Adrenal gland (tissue), 12 donors: ENCODE data around the gene PODXL. TPM values are rescaled to one million over a fixed set of nuclear protein-coding genes. Genes with fewer than 3 reads are reported as not detected.
A peak's percentile ranks its signal among the peaks of the same experiment; 100 is the strongest.

Source experiments
- DNase-seq, 7 donors: peaks; one replicate each; pipeline ENCODE4 v3.0.0-alpha.2; 2019 to 2020
- H3K27ac ChIP-seq, 5 donors: fragments of 200-600 bp; sonication (generic) in 4 of 5; 1 replicate in 3 of 5; 2 replicates in 2 of 5; pipeline versions ENCODE4 v1.5.1 to v1.8.0; 2016 to 2020; ENCODE audit warnings: mild to moderate bottlenecking in 1 of 5
- H3K27me3 ChIP-seq: fragments of 200-600 bp; 2 replicates; pipeline ENCODE4 v1.8.0; 2021
- H3K36me3 ChIP-seq, 2 donors: fragments of 200-600 bp; replicated peaks in 1 of 2; 1 replicate in 1 of 2; 2 replicates in 1 of 2; pipeline versions ENCODE4 v1.5.1 to v1.8.0; 2018 to 2022
- H3K4me1 ChIP-seq, 2 donors: fragments of 200-600 bp; replicated peaks in 1 of 2; 1 replicate in 1 of 2; 2 replicates in 1 of 2; pipeline versions ENCODE4 v1.5.1 to v1.8.0; 2018 to 2021
- H3K4me3 ChIP-seq, 4 donors: fragments of 200-600 bp; sonication (generic) in 3 of 4; one replicate each; pipeline ENCODE4 v1.5.1; 2016 to 2018
- H3K9me3 ChIP-seq, 3 donors: fragments of 200-600 bp; sonication (generic) in 1 of 3; replicated peaks in 1 of 3; 1 replicate in 2 of 3; 2 replicates in 1 of 3; pipeline versions ENCODE4 v1.5.1 to v1.8.0; 2016 to 2021
- CTCF ChIP-seq, 6 experiments: fragments of 450-650 bp in 4 of 6; fragments of 200-600 bp in 2 of 6; sonication (generic) in 1 of 6; IDR thresholded peaks; 1 replicate in 5 of 6; 2 replicates in 1 of 6; pipeline versions ENCODE4 v1.5.1 to v1.8.0; 2016 to 2021; ENCODE audit warnings: antibody characterized with exemption in 6 of 6, mild to moderate bottlenecking in 2 of 6, moderate library complexity in 1 of 6
- POLR2A ChIP-seq, 2 donors: fragments of 450-650 bp; IDR thresholded peaks; one replicate each; pipeline ENCODE4 v1.6.1; 2017; ENCODE audit warnings: antibody characterized with exemption in 2 of 2, mild to moderate bottlenecking in 2 of 2, moderate library complexity in 1 of 2
- WGBS, 4 donors: extraction: QIAGEN DNeasy Blood & Tissue Kit in 2 of 4; methylation state at CpG; one replicate each; pipeline versions ENCODE4 v1.1.5 to v1.1.7; 2013 to 2017; 5-methylcytosine and 5-hydroxymethylcytosine counted together
- intact Hi-C, 2 donors: fragments of 100-400 bp; cut with DNase I; formaldehyde crosslinking; loops; one replicate each; pipeline versions ENCODE4 v1.14.1 to v1.15.0; 2022 to 2023
- polyA plus RNA-seq, 3 donors: library from polyadenylated mRNA; stranded (reverse); fragments of 200-250 nt in 2 of 3; fragments of 350-450 nt in 1 of 3; fragmentation: Illumina TruSeq in 1 of 3; extraction: RNeasy Lipid Tissue Mini Kit (QIAGEN cat#74804) in 1 of 3; gene quantifications; one replicate each; pipeline ENCODE4 v1.2.3, GENCODE V29; 2013 to 2014
- total RNA-seq, 9 donors: library from RNA; depleted of rRNA in 4 of 9; stranded (reverse); fragments of >200 nt in 4 of 9; fragments of 120-200 nt in 1 of 9; fragmentation: NEBNext Ultra II Directional in 1 of 9; extraction: Animal tissue kit (Norgen Biotek cat#: 25700) in 1 of 9; gene quantifications; one replicate each; pipeline versions ENCODE4 v1.1.0 to v1.2.4, GENCODE V29; 2013 to 2023
- donor health status: healthy with polysubstance abuse.
- donor health status: Bipolar disorder and iron deficiency.
- donor health status: DM: yes; HTN: yes; CAD: no.
- donor health status: DM: no; HTN: no; CAD: no.
- donor health status: DM: no; HTN: no; CAD: no.
- donor health status: DM: yes; HTN: yes; CAD: no.

PODXL gene
- total and polyA plus RNA-seq, 12 donors, result 7.0 to 99.6 (median 35.6) TPM

- DNase-seq, result no peak
- intact Hi-C loops, result no loop called here
- Histone ChIP-seq H3K4me1 (no peaks in the 10 kb centered on the region), H3K4me3 (no peak overlapping the region), H3K27me3 (no peaks in the 10 kb centered on the region), H3K9me3 (no peaks in the 10 kb centered on the region), H3K27ac (peak overlapping the region in 3 of 5 donors; percentile 13 to 76 (median 38)), H3K36me3 (no peaks in the 10 kb centered on the region)
- no peak for TF ChIP-seq CTCF (IDR thresholded peaks at IDR 0.05)
- no peak for TF ChIP-seq POLR2A (IDR thresholded peaks at IDR 0.05)
- 56 to 70% (median 66%) methylated on average over 8 to 9 of the region's 9 CpGs; no CpG with 5 or more reads in 1 of the 4 donors for WGBS, 4 donors
Measured at GRCh38 chr7:131533151-131533559, 23.3 kb downstream of the PODXL start.

- Histone ChIP-seq H3K27me3 (no peaks in the 10 kb centered on the region), H3K27ac (peak overlapping the region in 3 of 5 donors; percentile 13 to 76 (median 38)), H3K9me3 (no peaks in the 10 kb centered on the region), H3K4me3 (no peak overlapping the region), H3K4me1 (no peaks in the 10 kb centered on the region), H3K36me3 (no peaks in the 10 kb centered on the region)
- no peak for DNase-seq
- TF ChIP-seq CTCF (IDR thresholded peaks at IDR 0.05) (no peak), POLR2A (IDR thresholded peaks at IDR 0.05) (no peak)
- WGBS, 4 donors, result 65 to 74% (median 69%) methylated on average over 5 to 10 of the region's 10 CpGs
- intact Hi-C loops, result no loop called here
Measured at GRCh38 chr7:131532570-131533091, 23.8 kb downstream of the PODXL start.

GRCh38 chr7:131530137-131530536 is 26.3 kb downstream of the PODXL start:
- DNase-seq, result no peak
- intact Hi-C loops, result no loop called here
- peak overlapping the region in 1 of 5 donors; percentile 29 for H3K27ac ChIP-seq
- H3K4me3 ChIP-seq, result no peak overlapping the region
- TF ChIP-seq CTCF (IDR thresholded peaks at IDR 0.05), result no peak
- TF ChIP-seq POLR2A (IDR thresholded peaks at IDR 0.05), result no peak
- no peaks in the 10 kb centered on the region for H3K4me1 ChIP-seq
- no peaks in the 10 kb centered on the region for H3K9me3 ChIP-seq
- WGBS, 4 donors, result 84 to 90% (median 87%) methylated on average over 4 to 6 of the region's 6 CpGs
- no peaks in the 10 kb centered on the region for H3K27me3 ChIP-seq
- no peaks in the 10 kb centered on the region for H3K36me3 ChIP-seq

- no peaks in the 10 kb centered on the region for H3K4me1 ChIP-seq
- H3K9me3 ChIP-seq, result no peaks in the 10 kb centered on the region
- TF ChIP-seq CTCF (IDR thresholded peaks at IDR 0.05) (no peak), POLR2A (IDR thresholded peaks at IDR 0.05) (no peak)
- H3K4me3 ChIP-seq, result no peak overlapping the region
- H3K36me3 ChIP-seq, result no peaks in the 10 kb centered on the region
- intact Hi-C loops, result no loop called here
- 83 to 87% (median 84%) methylated on average over 7 to 11 of the region's 11 CpGs for WGBS, 4 donors
- no peaks in the 10 kb centered on the region for H3K27me3 ChIP-seq
- no peak for DNase-seq
- peak overlapping the region in 1 of 5 donors; percentile 29 for H3K27ac ChIP-seq
Measured at GRCh38 chr7:131529617-131530016, 26.8 kb downstream of the PODXL start.
